ENCODE measurements around the gene DSC3.

The DSC3 gene

DNA sequence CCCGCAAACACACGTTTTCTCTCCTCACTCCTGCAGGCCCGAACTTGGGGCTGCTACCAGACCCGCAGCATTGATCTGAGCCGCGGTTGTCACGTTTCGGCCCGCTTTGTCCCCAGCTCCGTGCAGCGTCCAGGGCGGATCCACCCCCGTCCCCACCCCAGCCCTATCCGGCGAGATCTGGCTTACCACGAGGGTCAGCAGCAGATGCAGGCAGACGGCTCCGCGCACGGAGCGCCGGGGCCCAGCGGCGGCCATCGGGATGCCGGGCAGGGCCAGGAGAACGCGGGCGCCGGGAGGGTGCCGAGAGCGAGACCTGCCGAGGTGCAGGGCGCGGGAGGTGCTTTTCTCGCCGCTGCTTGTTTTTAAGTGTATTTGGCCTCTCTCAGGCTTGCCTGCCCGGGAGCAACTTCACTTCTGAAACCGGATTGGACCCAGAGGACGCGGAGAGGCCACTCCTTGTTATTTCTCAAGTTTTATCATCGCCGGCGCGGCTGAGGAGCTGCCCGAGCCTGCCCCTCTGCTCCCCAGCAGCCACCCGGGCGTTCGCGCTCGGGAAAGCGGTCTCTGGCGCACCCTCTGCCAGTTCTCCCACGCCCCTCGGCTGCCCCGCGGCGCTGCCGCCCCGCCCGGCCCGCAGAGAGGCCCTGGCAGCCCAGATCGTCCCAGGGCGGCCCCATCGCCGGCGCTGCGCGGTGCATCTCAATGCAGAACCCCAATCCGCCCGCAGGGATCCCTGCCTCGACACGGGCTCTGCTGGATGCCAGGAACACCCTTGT lies at the start of gene DSC3:
TSS of gene DSC3 (minus strand) at position 337 of the 776 bp plus-strand sequence. CDS start at position 255, 82 bp downstream.
- DNase-seq (ENCODE audit: low read depth), result no peak

DNA sequence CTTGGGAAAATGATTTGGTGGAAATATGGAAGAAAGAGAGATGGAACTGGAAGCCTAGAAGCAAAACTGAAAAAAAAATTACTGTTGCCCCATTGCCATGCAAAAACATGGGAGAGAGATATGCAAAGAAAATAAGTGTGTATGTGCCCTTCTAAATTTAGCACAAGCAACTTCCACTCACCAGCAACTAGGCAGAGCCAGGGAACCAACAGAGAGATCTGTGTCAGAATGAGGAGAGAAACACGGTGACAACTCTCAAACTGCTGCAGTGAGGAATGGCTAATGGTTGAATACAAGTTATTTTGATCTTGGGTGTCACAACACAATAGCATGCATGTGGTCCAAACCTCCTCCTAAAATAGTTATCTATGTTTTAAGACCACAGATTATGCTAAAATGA lies 48.8 kb upstream of the DSC3 start:
- DNase-seq (ENCODE audit: low read depth), result no peak

DNA sequence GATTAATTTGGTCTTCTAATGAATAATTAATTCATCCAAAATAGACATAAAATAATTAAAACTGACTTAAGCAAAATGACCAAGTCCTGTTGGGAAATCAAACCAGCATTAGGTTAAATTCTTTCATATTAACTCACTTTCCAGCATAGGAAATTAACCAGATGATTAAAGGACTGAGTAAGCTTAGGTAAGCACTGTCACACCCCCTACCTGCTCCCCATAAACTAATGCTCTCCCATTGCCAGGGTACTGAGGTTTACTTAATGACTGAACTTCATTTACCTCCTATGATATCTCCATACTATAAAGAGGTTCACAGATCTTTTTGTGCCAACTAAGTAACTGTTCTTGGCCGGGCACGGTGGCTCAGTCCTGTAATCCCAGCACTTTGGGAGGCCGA lies 46.0 kb upstream of the DSC3 start:
- DNase-seq (ENCODE audit: low read depth), result no peak

DNA sequence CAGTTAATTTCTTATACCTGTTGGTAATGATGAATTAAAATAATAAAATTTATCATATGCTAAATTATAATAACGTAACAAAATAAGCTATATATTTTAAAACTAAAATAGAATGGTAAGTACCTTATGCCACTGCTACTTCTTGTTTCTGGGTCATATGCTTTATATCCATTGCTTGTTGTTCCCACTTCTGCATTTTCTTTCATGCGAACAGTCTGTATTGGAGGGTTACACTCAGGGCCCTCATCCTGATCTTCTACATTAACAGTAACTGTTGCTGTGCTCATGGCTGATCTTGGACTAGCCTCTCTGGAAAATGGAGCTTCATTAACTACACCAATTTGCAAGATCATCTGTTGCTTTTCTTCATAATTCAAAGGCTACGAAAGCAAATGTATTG lies 37.4 kb upstream of the DSC3 start:
- DNase-seq (ENCODE audit: low read depth), result no peak

GRCh38 chr18:31077878-31078277 lies 35.3 kb upstream of the DSC3 start:
- DNase-seq (ENCODE audit: low read depth), result no peak

- no peak for DNase-seq (ENCODE audit: low read depth)
Measured at GRCh38 chr18:31072175-31072574, 29.6 kb upstream of the DSC3 start.

DNA sequence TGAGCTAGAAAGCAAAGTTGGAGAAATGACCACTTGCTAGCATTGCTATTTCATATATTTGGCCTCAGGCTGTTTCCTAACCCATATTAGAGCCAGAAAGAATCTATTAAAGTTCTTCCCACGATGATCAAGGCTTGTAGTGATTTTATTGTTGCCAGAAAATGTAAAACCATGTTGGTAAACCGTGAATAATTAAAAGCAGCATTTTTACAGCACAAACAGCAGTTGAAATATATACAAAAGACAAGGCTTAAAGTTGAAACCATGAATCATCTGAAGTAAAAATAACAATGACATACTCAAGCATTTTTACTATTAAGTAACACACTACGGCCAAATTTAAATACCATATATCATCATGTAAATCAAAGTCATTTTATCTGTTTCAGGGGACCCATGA lies 27.7 kb upstream of the DSC3 start:
- no peak for DNase-seq (ENCODE audit: low read depth)

- no peak for DNase-seq (ENCODE audit: low read depth)
Measured at GRCh38 chr18:31066266-31066665, 23.7 kb upstream of the DSC3 start.

DNA sequence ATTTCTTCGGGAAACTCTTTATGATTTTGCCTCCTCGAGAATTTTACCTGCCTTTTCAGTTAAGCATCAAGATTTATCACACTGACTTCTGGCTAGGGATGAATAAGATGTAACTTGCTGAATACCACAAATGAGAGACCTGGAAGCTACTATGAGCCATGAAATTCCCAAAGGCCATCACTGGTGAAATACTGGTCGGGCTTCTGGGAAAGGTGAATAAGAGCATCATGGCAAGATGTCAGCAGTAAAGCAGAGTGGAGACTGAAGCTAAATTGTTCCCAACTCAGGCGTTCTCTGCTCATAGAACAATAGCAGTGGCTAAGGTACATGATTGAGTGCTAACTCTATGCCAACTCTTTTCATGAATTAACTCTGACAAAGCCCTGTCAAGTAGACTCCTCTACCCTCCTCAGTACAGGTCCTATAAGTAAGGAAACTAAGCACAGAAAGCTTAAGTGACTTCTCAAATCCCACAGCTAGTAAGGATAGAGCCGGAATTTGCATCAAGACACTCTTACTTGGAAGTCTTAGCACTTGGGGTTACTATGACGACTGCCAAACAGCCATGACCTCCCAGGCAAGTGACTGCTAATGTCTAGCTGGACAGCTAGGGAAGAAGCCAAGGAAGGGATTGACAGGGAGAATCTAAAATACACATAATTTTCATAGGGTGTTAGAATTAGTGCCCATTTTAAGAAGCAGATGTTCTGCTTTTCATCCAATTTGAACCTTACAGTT lies 22.7 kb upstream of the DSC3 start:
- no peak for DNase-seq (ENCODE audit: low read depth)

DNA sequence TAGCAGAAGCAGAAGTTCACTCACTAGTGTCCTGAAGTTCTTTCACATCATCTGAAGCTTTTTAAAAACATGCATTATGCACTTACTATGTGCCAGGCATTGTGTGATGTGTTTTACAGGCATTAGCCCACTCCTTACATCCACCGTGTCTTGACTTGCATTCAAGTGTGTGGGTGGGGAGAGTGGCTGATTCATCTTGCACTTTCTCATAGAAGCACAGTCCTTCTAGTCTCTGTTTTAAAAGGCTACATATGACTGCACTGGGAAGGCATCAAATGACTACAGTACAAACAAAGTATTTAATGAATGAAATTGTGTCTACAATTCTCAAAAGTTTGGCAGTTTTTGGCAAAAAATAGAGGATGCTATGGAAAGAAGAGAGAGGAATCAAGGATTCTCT lies 21.6 kb upstream of the DSC3 start:
- no peak for DNase-seq (ENCODE audit: low read depth)

DNA sequence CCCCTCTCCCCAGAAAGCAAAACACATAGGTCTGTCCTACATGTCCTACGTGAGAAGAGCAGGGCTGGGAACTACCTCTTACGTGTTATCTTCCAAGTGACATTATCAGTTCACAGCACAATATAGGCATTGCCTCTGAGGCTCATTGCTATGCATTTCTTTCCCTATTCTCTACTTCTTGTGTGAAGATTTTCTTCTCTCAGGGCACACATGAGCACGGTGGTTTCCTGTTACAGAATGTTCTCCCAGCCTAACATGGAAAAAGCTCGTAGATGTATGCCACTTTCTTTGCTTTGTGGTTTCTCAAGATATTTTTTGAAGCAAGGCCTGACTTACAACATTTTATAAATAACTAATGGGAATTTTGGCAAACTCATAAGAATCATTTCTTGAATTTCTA lies 19.4 kb upstream of the DSC3 start:
- DNase-seq (ENCODE audit: low read depth), result no peak

DNA sequence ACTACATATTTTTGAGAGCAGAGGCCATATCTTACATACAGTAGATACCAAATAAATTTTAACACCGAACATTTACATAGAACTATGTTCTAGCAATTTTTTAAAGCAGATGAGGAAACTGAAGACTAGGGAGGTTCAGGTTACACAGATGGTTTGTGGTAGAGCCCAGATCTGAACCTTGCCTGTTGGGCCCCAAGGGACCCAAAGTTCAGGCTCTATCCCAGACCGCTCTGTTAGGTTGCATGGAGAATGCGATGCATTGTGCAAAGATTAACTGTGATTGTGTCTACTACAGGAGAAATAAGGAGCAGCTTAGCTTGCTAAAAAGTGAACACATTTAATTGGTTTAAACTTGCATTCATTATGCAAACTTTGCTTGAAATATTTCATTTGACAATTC lies 16.4 kb upstream of the DSC3 start:
- DNase-seq (ENCODE audit: low read depth), result no peak

DNA sequence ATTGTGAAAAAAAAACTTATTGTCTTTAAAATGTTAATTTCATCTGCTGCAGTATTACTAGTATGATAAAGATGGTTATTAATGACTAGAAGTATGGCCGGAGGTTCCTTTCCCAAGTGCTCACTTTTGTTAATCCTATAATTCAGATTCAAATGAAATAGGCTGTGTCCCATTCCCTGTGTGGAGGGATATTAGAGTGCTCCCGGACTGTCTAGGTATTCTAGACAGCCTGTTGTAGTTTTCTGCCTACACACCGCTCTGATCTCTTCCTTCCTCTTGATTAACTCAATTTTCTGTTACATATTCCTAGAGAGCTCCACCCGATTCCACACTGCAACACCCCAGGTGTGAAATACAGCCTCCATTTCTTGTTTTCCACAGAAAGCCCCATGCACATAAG lies 15.4 kb upstream of the DSC3 start:
- no peak for DNase-seq (ENCODE audit: low read depth)

GRCh38 chr18:31057051-31057450 lies 14.5 kb upstream of the DSC3 start:
- no peak for DNase-seq (ENCODE audit: low read depth)

GRCh38 chr18:31056296-31056695 lies 13.8 kb upstream of the DSC3 start:
- DNase-seq (ENCODE audit: low read depth), result no peak

GRCh38 chr18:31050635-31051034 lies 8.1 kb upstream of the DSC3 start:
- no peak for DNase-seq (ENCODE audit: low read depth)

GRCh38 chr18:31049189-31049588 lies 6.6 kb upstream of the DSC3 start:
- DNase-seq (ENCODE audit: low read depth), result no peak

DNA sequence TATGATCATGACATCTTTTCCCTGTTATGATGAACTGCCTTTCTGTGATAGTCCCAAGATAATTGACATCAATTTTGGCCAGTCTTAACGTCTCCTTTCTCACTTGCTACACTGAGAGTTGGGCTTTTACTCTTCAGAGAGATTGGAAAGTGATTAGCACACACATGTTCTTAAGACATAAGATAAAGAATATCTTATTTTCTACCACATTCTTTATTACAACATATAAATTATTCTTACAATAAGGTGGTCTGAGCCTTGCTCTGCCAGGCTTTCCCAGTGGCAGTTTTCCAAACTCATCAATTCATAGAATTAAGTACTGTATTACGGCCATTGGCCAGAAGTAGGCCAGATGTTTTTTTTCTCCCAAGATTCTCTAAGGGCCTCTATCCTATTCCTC lies 5.7 kb upstream of the DSC3 start:
- no peak for DNase-seq (ENCODE audit: low read depth)

DNA sequence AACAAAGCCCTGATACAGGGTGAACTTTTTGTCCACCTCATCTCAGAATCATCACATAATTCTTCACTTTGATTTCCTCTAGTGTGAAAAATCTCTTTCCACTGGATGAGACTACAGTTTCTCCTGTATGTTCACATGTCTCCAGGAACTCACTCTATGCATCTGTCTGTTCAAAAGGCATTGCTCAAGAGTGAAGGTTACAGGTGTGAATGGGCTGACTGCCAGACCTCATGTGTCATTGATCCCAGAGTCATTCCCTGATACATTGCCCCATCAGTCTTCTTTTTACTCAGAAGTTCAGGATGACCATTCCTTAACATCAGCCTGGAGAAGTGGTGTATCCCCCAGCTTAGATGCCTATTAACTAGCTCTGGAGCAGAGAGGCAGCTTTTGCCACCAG lies 4.4 kb upstream of the DSC3 start:
- no peak for DNase-seq (ENCODE audit: low read depth)

DNA sequence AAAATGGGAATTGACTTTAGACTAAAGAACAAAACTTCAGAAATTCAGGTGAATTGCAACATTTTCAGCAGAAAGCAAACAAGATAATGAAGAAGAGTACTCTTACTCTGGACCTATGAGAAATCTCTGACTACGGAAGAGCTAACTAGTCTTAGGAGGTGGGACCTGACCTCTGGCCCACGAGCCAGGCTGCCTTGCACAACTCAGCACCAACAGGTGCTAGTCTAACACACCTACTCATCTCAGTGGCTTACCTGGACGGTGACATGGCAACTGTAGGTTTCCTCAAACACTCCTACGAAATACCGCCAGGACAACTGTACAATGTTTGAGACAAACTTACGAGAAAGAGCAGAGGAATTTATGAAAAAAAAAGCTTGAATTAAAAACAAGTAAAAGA lies 3.1 kb upstream of the DSC3 start:
- no peak for DNase-seq (ENCODE audit: low read depth)

DNA sequence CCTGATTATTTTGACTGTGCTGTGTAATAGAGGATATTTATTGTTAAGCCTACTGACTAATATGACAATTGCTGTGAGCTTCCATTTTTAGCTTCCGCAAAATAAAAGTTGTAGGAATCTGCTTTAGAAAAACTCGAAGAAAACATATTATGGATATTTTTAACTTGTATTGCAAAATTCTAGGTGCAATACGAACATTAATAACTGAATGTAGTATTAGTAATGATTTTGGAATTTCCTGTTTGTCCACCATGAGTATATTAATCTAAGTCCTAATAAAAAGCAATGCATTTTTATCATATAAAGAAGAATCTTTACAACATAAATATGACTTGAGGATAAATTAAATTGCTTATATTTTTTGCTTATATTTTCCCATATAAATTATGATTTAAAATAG lies 2.4 kb upstream of the DSC3 start:
- DNase-seq (ENCODE audit: low read depth), result no peak

DNA sequence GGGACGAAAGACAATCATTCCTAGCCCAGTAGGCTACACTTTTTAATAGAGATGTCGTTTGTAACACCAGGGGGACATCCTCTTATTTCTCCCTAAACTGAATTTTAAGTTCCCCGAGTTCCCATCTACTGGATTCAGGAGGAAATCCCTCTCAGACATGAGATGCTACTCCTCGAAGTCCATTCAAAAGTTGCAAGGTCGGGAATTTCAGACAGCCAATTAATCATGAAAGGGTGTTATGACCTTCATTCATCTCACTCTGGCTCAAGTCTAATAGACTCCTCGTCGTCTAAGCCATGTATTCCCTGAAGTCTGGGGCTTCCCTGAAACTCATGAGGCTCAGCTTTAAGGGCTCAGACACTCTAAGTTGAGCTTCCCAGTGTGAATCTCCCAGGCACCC lies 1.2 kb upstream of the DSC3 start:
- no peak for DNase-seq (ENCODE audit: low read depth)

GRCh38 chr18:31042084-31042405 lies 497 bp downstream of the DSC3 start:
- no peak for DNase-seq (ENCODE audit: low read depth)

Measured in activated gamma-delta T cell treated with anti-CD3 and anti-CD28 coated beads, Interleukin-2, amount 50 U/mL, for 16 hours (primary cell).